ENCODE results near the gene CADPS2. TPM values are rescaled to one million over a fixed set of nuclear protein-coding genes. Genes with fewer than 3 reads are reported as not detected.

Gene CADPS2
- total RNA-seq, 4 donors from 2014 or later: 2.1 to 3.7 (median 2.8) TPM

GRCh38 chr7:122766593-122766992 lies 119.7 kb downstream of the CADPS2 start:
- no peak for ATAC-seq
- intact Hi-C loops (cut with DNase I; ENCODE audit: low total_unique reads) (no loop called here), in situ Hi-C loops (cut with MboI; ENCODE audit: low sequenced_read_pairs in 4 of 4) (no loop called here)
- Histone ChIP-seq H3K4me1 (no peaks in the 10 kb centered on the region), H3K9me3 (no peaks in the 10 kb centered on the region), H3K4me3 (no peak overlapping the region), H3K36me3 (no peaks in the 10 kb centered on the region), H3K27me3 (no peaks in the 10 kb centered on the region), H3K27ac (no peak overlapping the region)
- no peak for DNase-seq
- TF ChIP-seq POLR2A (IDR thresholded peaks at IDR 0.05) (no peak), CTCF (IDR thresholded peaks at IDR 0.05 in 4 of 5, conservative IDR thresholded peaks at IDR 0.05 in 1 of 5) (no peak)

DNA sequence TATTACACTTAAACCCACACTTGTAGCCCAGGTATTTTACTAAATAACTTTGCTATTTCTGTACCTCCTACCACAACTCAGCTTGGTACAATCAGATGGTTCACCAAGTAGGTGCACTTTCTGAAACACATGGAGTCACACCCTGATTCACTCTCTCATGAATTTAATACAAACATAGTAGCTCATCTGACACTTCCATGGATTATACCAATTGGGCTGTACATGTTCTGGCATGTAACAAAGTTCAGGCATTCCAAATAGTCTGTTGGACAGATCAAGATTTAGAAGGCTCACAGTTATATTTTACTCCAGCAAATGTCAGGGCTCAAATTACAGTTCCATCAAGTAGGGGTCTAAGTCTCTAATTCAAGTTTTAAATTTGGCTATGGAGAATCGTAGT lies 121.4 kb downstream of the CADPS2 start:
- TF ChIP-seq CTCF (IDR thresholded peaks at IDR 0.05 in 4 of 5, conservative IDR thresholded peaks at IDR 0.05 in 1 of 5) (no peak), POLR2A (IDR thresholded peaks at IDR 0.05) (no peak)
- intact Hi-C loops (cut with DNase I; ENCODE audit: low total_unique reads): no loop called here
- DNase-seq (no peak), ATAC-seq (no peak)
- Histone ChIP-seq H3K4me1 (no peaks in the 10 kb centered on the region), H3K27me3 (no peaks in the 10 kb centered on the region), H3K4me3 (no peak overlapping the region), H3K36me3 (no peaks in the 10 kb centered on the region), H3K27ac (no peak overlapping the region), H3K9me3 (no peaks in the 10 kb centered on the region)
- in situ Hi-C loops (cut with MboI; ENCODE audit: low sequenced_read_pairs in 4 of 4): no loop called here

GRCh38 chr7:122764020-122764419 lies 122.2 kb downstream of the CADPS2 start:
- Histone ChIP-seq H3K36me3 (no peaks in the 10 kb centered on the region), H3K4me3 (no peak overlapping the region), H3K9me3 (no peaks in the 10 kb centered on the region), H3K27ac (no peak overlapping the region), H3K27me3 (no peaks in the 10 kb centered on the region), H3K4me1 (no peaks in the 10 kb centered on the region)
- intact Hi-C loops (cut with DNase I; ENCODE audit: low total_unique reads) (no loop called here), in situ Hi-C loops (cut with MboI; ENCODE audit: low sequenced_read_pairs in 4 of 4) (no loop called here)
- ATAC-seq (no peak), DNase-seq (no peak)
- TF ChIP-seq CTCF (IDR thresholded peaks at IDR 0.05 in 4 of 5, conservative IDR thresholded peaks at IDR 0.05 in 1 of 5) (no peak), POLR2A (IDR thresholded peaks at IDR 0.05) (no peak)

- in situ Hi-C loops (cut with MboI; ENCODE audit: low sequenced_read_pairs in 4 of 4) (no loop called here), intact Hi-C loops (cut with DNase I; ENCODE audit: low total_unique reads) (no loop called here)
- TF ChIP-seq CTCF (IDR thresholded peaks at IDR 0.05 in 4 of 5, conservative IDR thresholded peaks at IDR 0.05 in 1 of 5) (no peak), POLR2A (IDR thresholded peaks at IDR 0.05) (no peak)
- ATAC-seq: no peak
- Histone ChIP-seq H3K27me3 (no peaks in the 10 kb centered on the region), H3K27ac (no peak overlapping the region), H3K4me3 (no peak overlapping the region), H3K4me1 (no peaks in the 10 kb centered on the region), H3K36me3 (no peaks in the 10 kb centered on the region), H3K9me3 (no peaks in the 10 kb centered on the region)
- DNase-seq: no peak
Observed at GRCh38 chr7:122762071-122762470, 124.2 kb downstream of the CADPS2 start.

GRCh38 chr7:122758501-122758900 lies 127.8 kb downstream of the CADPS2 start:
- intact Hi-C loops (cut with DNase I; ENCODE audit: low total_unique reads): no loop called here
- Histone ChIP-seq H3K4me3 (no peak overlapping the region), H3K27ac (no peak overlapping the region), H3K4me1 (no peaks in the 10 kb centered on the region), H3K27me3 (no peaks in the 10 kb centered on the region), H3K9me3 (no peaks in the 10 kb centered on the region), H3K36me3 (no peaks in the 10 kb centered on the region)
- DNase-seq: no peak
- ATAC-seq: no peak
- TF ChIP-seq CTCF (IDR thresholded peaks at IDR 0.05 in 4 of 5, conservative IDR thresholded peaks at IDR 0.05 in 1 of 5): no peak
- in situ Hi-C loops (cut with MboI; ENCODE audit: low sequenced_read_pairs in 4 of 4): no loop called here
